Subcutaneous adipose tissue (tissue), 4 donors: Measurements from ENCODE around the gene ZNF775. TPM values are rescaled to one million over a fixed set of nuclear protein-coding genes. Genes with fewer than 3 reads are reported as not detected.

ENCODE experiments used
- total RNA-seq, 4 donors: library from RNA; depleted of rRNA; stranded (reverse); fragments of >200 nt; gene quantifications; one replicate each; pipeline ENCODE4 v1.1.0, GENCODE V29; 2016
- TF ChIP-seq, protein P1 (sequence below): fragments of 450-650 bp; IDR thresholded peaks from one replicate; pipeline ENCODE4 v1.5.1; 2016; ENCODE audit warnings: low read depth, mild to moderate bottlenecking, control low read depth, antibody characterized with exemption, moderate library complexity

ZNF775 gene
- total RNA-seq, 4 donors from 2014 or later: 0.49 to 4.2 (median 1.9) TPM

DNA sequence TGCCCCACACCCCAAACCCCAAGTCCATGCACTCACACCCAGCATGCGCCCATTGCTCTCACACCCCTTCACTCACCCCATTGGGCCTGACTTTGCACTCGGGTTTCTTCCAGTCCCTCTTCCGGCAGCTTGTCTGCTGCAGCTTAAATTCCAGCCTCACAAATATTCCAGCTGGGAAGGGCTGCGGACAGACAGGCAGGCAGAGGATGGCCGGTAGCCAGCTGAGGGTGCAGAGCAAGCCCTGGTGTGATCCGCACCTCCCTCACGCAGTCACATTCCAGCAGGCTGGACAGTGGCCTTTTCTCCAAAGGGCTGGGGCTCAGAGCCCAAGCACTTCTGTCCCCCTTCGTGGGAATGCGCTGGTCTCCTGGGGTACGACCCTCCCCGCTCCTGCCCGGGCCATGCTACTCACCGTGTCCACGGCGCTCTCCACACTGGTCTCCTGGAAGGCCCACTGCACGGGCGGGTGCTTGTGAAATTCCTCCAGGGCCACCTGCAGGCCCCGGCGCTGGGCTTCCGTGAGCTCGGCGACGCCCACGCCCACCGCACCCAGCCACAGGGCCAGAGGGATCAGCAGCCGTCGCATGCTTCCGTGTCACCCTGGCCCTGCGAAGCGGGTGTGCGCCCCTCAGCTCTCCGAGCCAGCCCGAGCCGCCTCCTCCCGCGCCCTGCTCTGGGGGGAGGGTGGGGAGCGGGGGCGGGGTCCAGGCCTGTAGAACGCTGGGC, 38.9 kb upstream of the ZNF775 start:
- TF ChIP-seq, protein P1, sequence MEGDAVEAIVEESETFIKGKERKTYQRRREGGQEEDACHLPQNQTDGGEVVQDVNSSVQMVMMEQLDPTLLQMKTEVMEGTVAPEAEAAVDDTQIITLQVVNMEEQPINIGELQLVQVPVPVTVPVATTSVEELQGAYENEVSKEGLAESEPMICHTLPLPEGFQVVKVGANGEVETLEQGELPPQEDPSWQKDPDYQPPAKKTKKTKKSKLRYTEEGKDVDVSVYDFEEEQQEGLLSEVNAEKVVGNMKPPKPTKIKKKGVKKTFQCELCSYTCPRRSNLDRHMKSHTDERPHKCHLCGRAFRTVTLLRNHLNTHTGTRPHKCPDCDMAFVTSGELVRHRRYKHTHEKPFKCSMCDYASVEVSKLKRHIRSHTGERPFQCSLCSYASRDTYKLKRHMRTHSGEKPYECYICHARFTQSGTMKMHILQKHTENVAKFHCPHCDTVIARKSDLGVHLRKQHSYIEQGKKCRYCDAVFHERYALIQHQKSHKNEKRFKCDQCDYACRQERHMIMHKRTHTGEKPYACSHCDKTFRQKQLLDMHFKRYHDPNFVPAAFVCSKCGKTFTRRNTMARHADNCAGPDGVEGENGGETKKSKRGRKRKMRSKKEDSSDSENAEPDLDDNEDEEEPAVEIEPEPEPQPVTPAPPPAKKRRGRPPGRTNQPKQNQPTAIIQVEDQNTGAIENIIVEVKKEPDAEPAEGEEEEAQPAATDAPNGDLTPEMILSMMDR: no peak

DNA sequence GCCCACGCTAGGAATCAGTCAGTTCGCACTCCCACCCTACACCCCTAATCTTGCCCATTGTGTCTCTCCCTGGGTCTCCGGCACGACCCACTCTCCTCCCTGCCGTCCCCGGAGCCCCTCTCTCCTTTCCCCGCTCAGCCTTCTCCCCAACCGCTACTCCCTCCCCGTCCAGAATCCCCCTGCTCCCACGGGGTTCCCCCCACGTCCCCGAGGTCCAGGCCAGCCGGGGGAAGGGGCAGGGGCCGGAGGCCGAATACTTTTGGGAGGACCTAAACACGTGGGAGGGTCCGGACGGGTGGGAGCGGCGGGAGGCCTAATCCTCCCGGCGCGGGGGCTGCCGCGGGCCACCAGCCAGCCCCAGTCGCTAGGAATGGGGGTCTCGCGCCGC, 38.3 kb upstream of the ZNF775 start:
- TF ChIP-seq, protein P1: no peak

DNA sequence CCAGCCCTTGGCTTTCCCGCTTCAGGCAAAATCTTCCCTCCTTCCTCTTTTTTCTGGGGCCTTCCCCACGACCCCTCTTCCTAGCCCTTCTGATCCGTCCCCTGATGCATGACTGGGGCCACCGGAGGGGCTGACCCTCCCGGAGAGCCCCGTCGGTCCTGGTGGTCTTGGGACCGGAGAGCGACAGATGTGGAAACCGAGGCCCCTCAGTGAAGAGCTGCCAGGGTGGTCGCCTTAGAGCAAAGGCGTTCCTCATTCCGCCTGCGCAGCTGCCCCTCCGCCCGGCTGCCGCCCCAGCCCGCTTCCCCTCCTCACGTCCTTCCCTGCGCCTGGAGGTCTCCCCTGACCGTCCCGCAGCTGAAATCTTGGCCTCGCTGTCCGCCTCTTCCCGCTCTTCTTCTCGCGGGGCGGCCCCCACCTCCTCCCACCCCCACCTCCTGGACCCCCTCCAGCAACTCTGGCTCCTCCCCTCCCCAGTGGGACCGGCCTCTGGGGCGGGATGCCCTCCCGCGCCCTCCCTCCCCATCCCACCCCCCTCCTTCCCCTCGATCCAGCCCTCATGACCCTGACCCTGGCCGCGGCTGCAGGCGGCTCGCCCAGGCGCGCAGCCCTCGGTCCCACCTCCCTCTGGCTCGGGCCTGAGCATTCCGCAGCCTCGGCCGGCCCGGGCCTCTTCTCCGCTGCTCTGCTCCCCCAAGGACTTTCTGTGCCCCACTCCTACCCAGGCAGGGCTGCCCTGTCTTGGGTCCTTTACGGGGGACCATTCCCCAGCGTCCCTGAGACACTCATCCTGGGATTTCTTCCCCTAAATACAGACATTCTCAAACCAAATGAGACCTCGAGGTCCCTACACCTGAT, 37.6 kb upstream of the ZNF775 start, which contains the start of gene RARRES2:
RARRES2 (minus strand) TSS at position 367 of the 858 bp plus-strand sequence. CDS start 1,020 bp downstream, outside the sequence.
- TF ChIP-seq, protein P1: no peak

DNA sequence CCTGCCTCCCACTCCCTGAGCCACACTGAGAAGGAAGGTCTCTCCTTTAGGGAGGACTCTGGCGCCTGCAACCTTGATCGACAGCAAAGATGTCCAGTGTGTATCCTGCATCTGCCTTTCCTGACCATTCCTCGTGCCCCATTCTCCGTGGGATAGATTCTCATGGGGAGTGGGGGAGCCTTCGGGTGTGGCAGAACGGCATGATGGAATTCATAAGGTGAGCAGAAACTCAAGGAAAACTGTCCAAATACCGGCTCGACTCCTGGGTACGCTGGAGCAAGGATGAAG, 37.1 kb upstream of the ZNF775 start:
- TF ChIP-seq, protein P1: no peak

DNA sequence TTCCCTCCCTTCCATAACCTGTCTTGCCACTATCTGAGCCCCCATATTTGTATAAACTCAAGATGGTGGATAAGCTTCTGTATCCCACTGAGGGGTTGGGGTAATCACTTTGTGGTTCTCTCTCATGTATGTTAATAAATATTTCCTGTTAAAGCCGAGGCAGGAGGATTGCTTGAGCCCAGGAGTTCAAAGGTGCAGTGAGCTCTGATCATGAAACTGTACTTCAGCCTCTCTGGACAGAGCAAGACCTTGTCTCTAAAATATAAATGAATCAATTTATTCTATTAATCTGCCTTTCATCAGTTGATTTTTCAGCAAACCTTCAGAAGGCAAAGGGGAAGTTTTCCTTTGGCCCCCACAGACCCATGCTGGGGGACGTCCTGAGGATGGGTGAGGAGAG, 35.9 kb upstream of the ZNF775 start:
- TF ChIP-seq, protein P1: no peak

DNA sequence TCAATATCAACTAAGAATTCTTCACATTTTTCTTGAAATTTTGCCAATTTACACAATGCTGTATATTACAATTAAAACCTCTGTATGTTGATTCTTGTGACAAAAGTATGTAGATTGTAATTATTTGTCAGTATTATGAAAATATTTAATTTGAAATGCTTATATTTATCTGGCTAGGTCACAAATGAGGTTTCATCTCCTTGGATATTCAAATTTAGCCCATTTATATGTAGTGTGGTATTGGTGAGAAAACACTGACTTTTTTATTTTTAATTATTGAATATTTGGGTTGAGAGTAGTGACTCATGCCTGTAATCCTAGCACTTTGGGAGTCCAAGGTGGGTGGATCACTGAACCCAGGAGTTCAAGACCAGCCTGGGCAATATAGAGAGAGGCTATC, 34.8 kb upstream of the ZNF775 start:
- TF ChIP-seq, protein P1: no peak

DNA sequence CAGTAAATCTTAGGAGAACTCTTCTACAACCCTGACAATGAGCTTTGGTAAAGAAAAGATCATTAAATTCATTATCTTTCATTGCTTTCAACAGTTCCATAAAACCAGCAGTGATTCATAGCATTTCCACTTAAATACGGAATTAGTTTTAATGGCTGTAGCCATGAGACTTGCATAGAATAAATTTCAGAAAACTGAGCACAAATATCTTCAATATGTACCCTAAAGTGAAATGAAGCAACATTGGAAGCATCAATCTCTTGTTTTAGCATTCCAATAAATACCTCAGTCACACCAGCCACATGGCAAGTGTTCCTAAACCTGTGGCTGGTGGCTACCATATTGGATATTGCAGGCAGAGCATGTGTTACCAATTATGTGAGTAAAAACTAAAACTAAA, 34.1 kb upstream of the ZNF775 start:
- TF ChIP-seq, protein P1: no peak
